ENCODE data around the gene LMO7.

Gene LMO7

GRCh38 chr13:75639454-75639853 lies 3.3 kb downstream of the LMO7 start:
- TF ChIP-seq, protein P1, sequence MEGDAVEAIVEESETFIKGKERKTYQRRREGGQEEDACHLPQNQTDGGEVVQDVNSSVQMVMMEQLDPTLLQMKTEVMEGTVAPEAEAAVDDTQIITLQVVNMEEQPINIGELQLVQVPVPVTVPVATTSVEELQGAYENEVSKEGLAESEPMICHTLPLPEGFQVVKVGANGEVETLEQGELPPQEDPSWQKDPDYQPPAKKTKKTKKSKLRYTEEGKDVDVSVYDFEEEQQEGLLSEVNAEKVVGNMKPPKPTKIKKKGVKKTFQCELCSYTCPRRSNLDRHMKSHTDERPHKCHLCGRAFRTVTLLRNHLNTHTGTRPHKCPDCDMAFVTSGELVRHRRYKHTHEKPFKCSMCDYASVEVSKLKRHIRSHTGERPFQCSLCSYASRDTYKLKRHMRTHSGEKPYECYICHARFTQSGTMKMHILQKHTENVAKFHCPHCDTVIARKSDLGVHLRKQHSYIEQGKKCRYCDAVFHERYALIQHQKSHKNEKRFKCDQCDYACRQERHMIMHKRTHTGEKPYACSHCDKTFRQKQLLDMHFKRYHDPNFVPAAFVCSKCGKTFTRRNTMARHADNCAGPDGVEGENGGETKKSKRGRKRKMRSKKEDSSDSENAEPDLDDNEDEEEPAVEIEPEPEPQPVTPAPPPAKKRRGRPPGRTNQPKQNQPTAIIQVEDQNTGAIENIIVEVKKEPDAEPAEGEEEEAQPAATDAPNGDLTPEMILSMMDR (IDR thresholded peaks at IDR 0.05; ENCODE audit: low read depth, low read length, missing control alignments): no peak
- no peak overlapping the region for H3K27ac ChIP-seq
- no peak for DNase-seq
- no peaks in the 10 kb centered on the region for H3K27me3 ChIP-seq (replicated peaks)
- in situ Hi-C loops (cut with HindIII; ENCODE audit: low pct_ligation_motif_present, low sequenced_read_pairs): no loop called here
- peak overlapping the region; percentile 96 for H3K4me3 ChIP-seq (ENCODE audit: low read depth, low read length)
- H3K36me3 ChIP-seq (replicated peaks): peaks cover 12% of the 10 kb centered on the region

DNA sequence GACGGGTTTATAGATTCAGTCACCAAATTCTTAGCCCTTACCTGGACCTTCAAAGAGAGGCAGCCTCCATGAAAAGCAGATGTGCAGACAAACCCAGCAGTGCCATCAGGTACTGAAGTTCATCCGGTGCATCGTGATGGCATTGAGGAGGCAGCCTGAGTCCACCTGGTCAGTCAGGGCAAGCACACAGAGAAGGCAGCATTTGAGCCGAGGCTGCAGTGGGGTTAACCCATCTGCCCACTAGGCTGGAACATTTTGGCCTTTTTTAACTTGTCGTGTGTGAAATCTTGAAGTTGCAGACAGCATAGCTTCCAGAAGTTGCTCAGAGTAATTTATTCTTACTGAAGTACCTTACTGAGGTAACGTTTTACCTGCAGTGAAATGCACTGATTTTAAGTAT lies 4.9 kb downstream of the LMO7 start:
- Histone ChIP-seq H3K27me3 (replicated peaks) (no peaks in the 10 kb centered on the region), H3K36me3 (replicated peaks) (peaks cover 15% of the 10 kb centered on the region), H3K27ac (no peak overlapping the region), H3K4me3 (ENCODE audit: low read depth, low read length) (no peak overlapping the region)
- TF ChIP-seq, protein P1 (IDR thresholded peaks at IDR 0.05; ENCODE audit: low read depth, low read length, missing control alignments): no peak
- in situ Hi-C loops (cut with HindIII; ENCODE audit: low pct_ligation_motif_present, low sequenced_read_pairs): no loop called here
- DNase-seq: no peak

GRCh38 chr13:75643182-75643581 lies 7.1 kb downstream of the LMO7 start:
- in situ Hi-C loops (cut with HindIII; ENCODE audit: low pct_ligation_motif_present, low sequenced_read_pairs): no loop called here
- Histone ChIP-seq H3K27ac (no peak overlapping the region), H3K4me3 (ENCODE audit: low read depth, low read length) (no peak overlapping the region), H3K36me3 (replicated peaks) (peaks cover 17% of the 10 kb centered on the region), H3K27me3 (replicated peaks) (no peaks in the 10 kb centered on the region)
- DNase-seq: no peak
- TF ChIP-seq, protein P1 (IDR thresholded peaks at IDR 0.05; ENCODE audit: low read depth, low read length, missing control alignments): no peak

GRCh38 chr13:75643693-75644092 lies 7.6 kb downstream of the LMO7 start:
- H3K27me3 ChIP-seq (replicated peaks): no peaks in the 10 kb centered on the region
- no peak overlapping the region for H3K4me3 ChIP-seq (ENCODE audit: low read depth, low read length)
- in situ Hi-C loops (cut with HindIII; ENCODE audit: low pct_ligation_motif_present, low sequenced_read_pairs): no loop called here
- peaks cover 20% of the 10 kb centered on the region for H3K36me3 ChIP-seq (replicated peaks)
- H3K27ac ChIP-seq: no peak overlapping the region
- DNase-seq: no peak
- TF ChIP-seq, protein P1 (IDR thresholded peaks at IDR 0.05; ENCODE audit: low read depth, low read length, missing control alignments): no peak

DNA sequence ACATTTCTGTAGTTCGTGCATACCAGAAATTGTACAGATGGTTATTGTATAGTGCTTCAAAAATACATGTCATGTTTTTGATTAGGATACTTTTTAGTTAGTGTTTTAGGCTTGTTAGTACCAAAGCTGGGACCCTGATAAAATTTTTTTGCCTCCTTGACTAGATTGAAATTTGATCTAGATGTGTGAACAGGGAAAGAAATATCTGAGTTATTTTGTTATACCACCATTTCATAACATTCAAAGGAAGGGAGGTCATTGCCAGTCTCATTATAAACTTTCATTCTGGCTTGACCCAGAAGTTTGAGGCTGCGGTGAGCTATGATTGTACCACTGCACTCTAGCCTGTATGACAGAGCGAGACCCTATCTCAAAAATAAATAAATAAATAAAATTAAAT lies 9.0 kb downstream of the LMO7 start:
- no peak overlapping the region for H3K27ac ChIP-seq
- H3K27me3 ChIP-seq (replicated peaks): no peaks in the 10 kb centered on the region
- in situ Hi-C loops (cut with HindIII; ENCODE audit: low pct_ligation_motif_present, low sequenced_read_pairs): no loop called here
- peaks cover 20% of the 10 kb centered on the region for H3K36me3 ChIP-seq (replicated peaks)
- no peak overlapping the region for H3K4me3 ChIP-seq (ENCODE audit: low read depth, low read length)
- no peak for DNase-seq
- TF ChIP-seq, protein P1 (IDR thresholded peaks at IDR 0.05; ENCODE audit: low read depth, low read length, missing control alignments): no peak

GRCh38 chr13:75647126-75647784 lies 11.1 kb downstream of the LMO7 start:
- Histone ChIP-seq H3K27ac (no peak overlapping the region), H3K36me3 (replicated peaks) (peaks cover 7% of the 10 kb centered on the region), H3K27me3 (replicated peaks) (no peaks in the 10 kb centered on the region), H3K4me3 (ENCODE audit: low read depth, low read length) (no peak overlapping the region)
- no peak for DNase-seq
- in situ Hi-C loops (cut with HindIII; ENCODE audit: low pct_ligation_motif_present, low sequenced_read_pairs): no loop called here
- TF ChIP-seq, protein P1 (IDR thresholded peaks at IDR 0.05; ENCODE audit: low read depth, low read length, missing control alignments): no peak
